Measurements from ENCODE around the gene PRL.

Gene PRL

DNA sequence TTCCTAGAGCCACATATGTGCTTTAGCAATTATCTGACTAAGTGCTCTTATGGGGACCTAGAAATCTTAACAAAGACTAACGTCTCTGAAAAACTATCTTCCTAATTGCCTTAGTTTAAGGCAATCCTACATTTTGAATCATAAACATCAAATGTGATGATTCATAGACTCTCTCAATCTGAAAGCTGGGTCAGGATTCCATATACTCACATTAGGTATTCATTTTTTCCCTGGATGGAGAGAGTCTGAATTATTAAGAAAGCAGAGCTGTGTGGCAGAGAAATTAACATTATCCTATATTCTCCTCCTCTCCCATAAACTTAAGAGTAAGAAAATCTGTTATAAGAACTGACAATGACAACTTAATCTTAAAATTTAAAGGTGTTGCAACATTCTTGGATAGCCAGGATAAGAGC, 1.6 kb upstream of the PRL start:
- H3K27ac ChIP-seq (ENCODE audit: extremely low read depth, low read depth, low read length), result no peak overlapping the region

DNA sequence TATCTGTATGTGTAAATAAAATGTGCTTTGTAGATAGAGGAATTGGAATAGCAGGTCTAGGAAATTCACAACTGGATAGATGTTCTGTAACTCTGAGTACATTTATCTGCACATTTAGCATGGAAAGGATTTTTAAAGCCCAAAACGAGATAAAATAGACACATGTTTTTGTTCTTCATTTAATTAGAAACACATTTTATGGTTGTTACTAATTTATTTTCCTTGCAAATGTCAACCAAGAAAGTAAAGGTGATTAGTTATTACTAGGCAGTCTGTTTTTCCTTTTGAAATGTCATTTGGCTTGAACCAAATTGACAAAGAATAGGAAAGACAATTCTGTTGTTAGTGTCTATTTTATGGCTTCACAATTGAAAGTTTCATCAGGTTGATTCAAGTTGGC, 769 bp downstream of the PRL start:
- CTCF ChIA-PET, result no interaction called here
- H3K9me3 ChIP-seq (ENCODE audit: control insufficient read depth, insufficient read depth, low read depth, low read length), result no peaks in the 10 kb centered on the region
- POLR2A ChIA-PET, result no interaction called here
- TF ChIP-seq, protein P1, sequence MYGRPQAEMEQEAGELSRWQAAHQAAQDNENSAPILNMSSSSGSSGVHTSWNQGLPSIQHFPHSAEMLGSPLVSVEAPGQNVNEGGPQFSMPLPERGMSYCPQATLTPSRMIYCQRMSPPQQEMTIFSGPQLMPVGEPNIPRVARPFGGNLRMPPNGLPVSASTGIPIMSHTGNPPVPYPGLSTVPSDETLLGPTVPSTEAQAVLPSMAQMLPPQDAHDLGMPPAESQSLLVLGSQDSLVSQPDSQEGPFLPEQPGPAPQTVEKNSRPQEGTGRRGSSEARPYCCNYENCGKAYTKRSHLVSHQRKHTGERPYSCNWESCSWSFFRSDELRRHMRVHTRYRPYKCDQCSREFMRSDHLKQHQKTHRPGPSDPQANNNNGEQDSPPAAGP (tag by site-specific recombination; IDR thresholded peaks at IDR 0.05), result no peak
- TF ChIP-seq ZNF169 (tag by site-specific recombination; IDR thresholded peaks at IDR 0.05) (no peak), ZBTB49 (tag by site-specific recombination; IDR thresholded peaks at IDR 0.05; ENCODE audit: low read depth) (no peak), ZNF48 (tag by site-specific recombination; IDR thresholded peaks at IDR 0.05) (no peak), KLF8 (tag by site-specific recombination; IDR thresholded peaks at IDR 0.05) (no peak), ZNF394 (tag by site-specific recombination; IDR thresholded peaks at IDR 0.05; ENCODE audit: borderline replicate concordance) (no peak), SETDB1 (IDR thresholded peaks at IDR 0.05; ENCODE audit: insufficient read length, low read length) (no peak), ZNF624 (tag by site-specific recombination; IDR thresholded peaks at IDR 0.05) (no peak), RBAK (tag by site-specific recombination; IDR thresholded peaks at IDR 0.05) (no peak), ZNF202 (tag by site-specific recombination; IDR thresholded peaks at IDR 0.05; ENCODE audit: borderline replicate concordance) (no peak), ZNF350 (tag by site-specific recombination; IDR thresholded peaks at IDR 0.05) (no peak), ZNF654 (tag by site-specific recombination; IDR thresholded peaks at IDR 0.05; ENCODE audit: low read depth) (no peak)
- TF ChIP-seq, protein P2, sequence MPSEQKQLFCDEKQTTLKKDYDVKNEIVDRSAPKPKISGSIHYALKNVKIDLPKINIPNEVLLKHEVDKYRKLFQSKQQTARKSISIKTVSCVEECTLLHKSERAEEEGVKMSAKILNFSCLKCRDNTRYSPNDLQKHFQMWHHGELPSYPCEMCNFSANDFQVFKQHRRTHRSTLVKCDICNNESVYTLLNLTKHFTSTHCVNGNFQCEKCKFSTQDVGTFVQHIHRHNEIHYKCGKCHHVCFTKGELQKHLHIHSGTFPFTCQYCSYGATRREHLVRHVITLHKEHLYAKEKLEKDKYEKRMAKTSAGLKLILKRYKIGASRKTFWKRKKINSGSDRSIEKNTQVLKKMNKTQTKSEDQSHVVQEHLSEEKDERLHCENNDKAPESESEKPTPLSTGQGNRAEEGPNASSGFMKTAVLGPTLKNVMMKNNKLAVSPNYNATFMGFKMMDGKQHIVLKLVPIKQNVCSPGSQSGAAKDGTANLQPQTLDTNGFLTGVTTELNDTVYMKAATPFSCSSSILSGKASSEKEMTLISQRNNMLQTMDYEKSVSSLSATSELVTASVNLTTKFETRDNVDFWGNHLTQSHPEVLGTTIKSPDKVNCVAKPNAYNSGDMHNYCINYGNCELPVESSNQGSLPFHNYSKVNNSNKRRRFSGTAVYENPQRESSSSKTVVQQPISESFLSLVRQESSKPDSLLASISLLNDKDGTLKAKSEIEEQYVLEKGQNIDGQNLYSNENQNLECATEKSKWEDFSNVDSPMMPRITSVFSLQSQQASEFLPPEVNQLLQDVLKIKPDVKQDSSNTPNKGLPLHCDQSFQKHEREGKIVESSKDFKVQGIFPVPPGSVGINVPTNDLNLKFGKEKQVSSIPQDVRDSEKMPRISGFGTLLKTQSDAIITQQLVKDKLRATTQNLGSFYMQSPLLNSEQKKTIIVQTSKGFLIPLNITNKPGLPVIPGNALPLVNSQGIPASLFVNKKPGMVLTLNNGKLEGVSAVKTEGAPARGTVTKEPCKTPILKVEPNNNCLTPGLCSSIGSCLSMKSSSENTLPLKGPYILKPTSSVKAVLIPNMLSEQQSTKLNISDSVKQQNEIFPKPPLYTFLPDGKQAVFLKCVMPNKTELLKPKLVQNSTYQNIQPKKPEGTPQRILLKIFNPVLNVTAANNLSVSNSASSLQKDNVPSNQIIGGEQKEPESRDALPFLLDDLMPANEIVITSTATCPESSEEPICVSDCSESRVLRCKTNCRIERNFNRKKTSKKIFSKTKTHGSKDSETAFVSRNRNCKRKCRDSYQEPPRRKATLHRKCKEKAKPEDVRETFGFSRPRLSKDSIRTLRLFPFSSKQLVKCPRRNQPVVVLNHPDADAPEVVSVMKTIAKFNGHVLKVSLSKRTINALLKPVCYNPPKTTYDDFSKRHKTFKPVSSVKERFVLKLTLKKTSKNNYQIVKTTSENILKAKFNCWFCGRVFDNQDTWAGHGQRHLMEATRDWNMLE (tag by site-specific recombination; conservative IDR thresholded peaks at IDR 0.05; ENCODE audit: low read depth), result no peak
- TF ChIP-seq, protein P3, sequence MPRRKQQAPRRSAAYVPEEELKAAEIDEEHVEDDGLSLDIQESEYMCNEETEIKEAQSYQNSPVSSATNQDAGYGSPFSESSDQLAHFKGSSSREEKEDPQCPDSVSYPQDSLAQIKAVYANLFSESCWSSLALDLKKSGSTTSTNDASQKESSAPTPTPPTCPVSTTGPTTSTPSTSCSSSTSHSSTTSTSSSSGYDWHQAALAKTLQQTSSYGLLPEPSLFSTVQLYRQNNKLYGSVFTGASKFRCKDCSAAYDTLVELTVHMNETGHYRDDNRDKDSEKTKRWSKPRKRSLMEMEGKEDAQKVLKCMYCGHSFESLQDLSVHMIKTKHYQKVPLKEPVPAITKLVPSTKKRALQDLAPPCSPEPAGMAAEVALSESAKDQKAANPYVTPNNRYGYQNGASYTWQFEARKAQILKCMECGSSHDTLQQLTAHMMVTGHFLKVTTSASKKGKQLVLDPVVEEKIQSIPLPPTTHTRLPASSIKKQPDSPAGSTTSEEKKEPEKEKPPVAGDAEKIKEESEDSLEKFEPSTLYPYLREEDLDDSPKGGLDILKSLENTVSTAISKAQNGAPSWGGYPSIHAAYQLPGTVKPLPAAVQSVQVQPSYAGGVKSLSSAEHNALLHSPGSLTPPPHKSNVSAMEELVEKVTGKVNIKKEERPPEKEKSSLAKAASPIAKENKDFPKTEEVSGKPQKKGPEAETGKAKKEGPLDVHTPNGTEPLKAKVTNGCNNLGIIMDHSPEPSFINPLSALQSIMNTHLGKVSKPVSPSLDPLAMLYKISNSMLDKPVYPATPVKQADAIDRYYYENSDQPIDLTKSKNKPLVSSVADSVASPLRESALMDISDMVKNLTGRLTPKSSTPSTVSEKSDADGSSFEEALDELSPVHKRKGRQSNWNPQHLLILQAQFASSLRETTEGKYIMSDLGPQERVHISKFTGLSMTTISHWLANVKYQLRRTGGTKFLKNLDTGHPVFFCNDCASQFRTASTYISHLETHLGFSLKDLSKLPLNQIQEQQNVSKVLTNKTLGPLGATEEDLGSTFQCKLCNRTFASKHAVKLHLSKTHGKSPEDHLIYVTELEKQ (tag by site-specific recombination; IDR thresholded peaks at IDR 0.05; ENCODE audit: borderline replicate concordance), result no peak
- peaks cover 5% of the 10 kb centered on the region; the same call in 1 of the 2 replicates for H3K4me1 ChIP-seq (ENCODE audit: control insufficient read depth, insufficient read depth, low read length)
- no peak overlapping the region for H3K27ac ChIP-seq (ENCODE audit: extremely low read depth, low read depth, low read length)
- H3K4me3 ChIP-seq (ENCODE audit: low read depth, low read length), result no peak overlapping the region
- H3K36me3 ChIP-seq (ENCODE audit: control insufficient read depth in 2 of 2, insufficient read depth in 1 of 2, low read length in 2 of 2), result no peaks in the 10 kb centered on the region

More for the DNA sequence above, 1.6 kb upstream of the PRL start:
- Histone ChIP-seq H3K4me1 (ENCODE audit: control insufficient read depth, insufficient read depth, low read length) (peaks cover 5% of the 10 kb centered on the region; the same call in 1 of the 2 replicates), H3K36me3 (ENCODE audit: control insufficient read depth in 2 of 2, insufficient read depth in 1 of 2, low read length in 2 of 2) (no peaks in the 10 kb centered on the region), H3K9me3 (ENCODE audit: control insufficient read depth, insufficient read depth, low read depth, low read length) (no peaks in the 10 kb centered on the region), H3K4me3 (ENCODE audit: low read depth, low read length) (no peak overlapping the region)
- ChIA-PET CTCF (interaction anchor here (1.0 kb wide), 1 partner anchor 1985 kb away, joined by 3 read pairs; no protein-coding TSS in a partner anchor), POLR2A (no interaction called here)
- no peak for TF ChIP-seq WT1 (tag by site-specific recombination; IDR thresholded peaks at IDR 0.05)
- TF ChIP-seq ZNF10 (tag by site-specific recombination; IDR thresholded peaks at IDR 0.05), result no peak
- TF ChIP-seq SP7 (tag by site-specific recombination; IDR thresholded peaks at IDR 0.05), result no peak
- no peak for TF ChIP-seq BCL11A (tag by site-specific recombination; IDR thresholded peaks at IDR 0.05; ENCODE audit: low read depth)
- no peak for TF ChIP-seq ZNF274 (IDR thresholded peaks at IDR 0.05; ENCODE audit: low read length)
- TF ChIP-seq ZNF274 (tag by site-specific recombination; IDR thresholded peaks at IDR 0.05; ENCODE audit: borderline replicate concordance), result no peak
- TF ChIP-seq, protein P4, sequence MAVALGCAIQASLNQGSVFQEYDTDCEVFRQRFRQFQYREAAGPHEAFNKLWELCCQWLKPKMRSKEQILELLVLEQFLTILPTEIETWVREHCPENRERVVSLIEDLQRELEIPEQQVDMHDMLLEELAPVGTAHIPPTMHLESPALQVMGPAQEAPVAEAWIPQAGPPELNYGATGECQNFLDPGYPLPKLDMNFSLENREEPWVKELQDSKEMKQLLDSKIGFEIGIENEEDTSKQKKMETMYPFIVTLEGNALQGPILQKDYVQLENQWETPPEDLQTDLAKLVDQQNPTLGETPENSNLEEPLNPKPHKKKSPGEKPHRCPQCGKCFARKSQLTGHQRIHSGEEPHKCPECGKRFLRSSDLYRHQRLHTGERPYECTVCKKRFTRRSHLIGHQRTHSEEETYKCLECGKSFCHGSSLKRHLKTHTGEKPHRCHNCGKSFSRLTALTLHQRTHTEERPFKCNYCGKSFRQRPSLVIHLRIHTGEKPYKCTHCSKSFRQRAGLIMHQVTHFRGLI (tag by site-specific recombination; IDR thresholded peaks at IDR 0.05), result no peak

Data from HEK293 (cell line).